OCI-LY3 (cell line): ENCODE results near the gene SALL3.

Experiments
- EZH2phosphoT487 ChIP-seq: fragments of 200-600 bp; shearing (Covaris generic); IDR thresholded peaks from 2 replicates; pipeline ENCODE4 v1.6.1; 2018; ENCODE audit warnings: antibody characterized with exemption, mixed run types, low read depth
- TF ChIP-seq, protein P1 (sequence below): fragments of 200-600, 300-600 bp; sonication (generic); IDR thresholded peaks from 2 replicates; pipeline ENCODE4 v1.5.1; 2014; ENCODE audit warnings: antibody characterized with exemption, low read length, low read depth

DNA sequence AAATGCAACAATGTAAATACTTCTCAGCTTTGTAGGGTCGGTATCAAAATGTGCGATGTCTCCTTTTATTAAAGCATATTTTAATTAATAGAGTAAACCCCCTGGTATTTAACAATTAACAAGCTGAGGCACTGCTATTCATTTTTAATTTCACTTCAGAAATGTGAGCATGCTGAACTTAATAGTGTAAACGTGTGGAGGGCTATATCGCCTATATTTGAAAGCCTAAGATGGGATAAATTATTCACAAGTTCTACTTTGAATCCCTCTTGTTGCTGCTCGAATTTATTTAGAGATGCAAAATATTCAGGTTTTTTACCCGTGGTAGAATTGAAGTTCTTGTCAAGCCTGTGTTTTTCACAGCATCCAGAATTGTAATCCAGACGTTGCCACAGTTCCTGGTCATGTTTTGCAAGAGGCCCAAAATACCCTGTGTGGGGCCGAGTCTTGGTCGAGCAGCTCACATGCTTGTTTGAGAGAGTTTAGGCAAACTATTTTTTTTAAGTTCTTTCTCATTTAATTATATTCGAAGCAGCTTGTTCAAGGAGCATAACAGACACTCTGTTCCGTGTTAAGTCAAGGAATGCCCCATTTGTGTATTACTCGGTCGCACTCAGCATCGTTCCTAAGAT is 2.5 kb downstream of the SALL3 start:
- TF ChIP-seq, protein P1, sequence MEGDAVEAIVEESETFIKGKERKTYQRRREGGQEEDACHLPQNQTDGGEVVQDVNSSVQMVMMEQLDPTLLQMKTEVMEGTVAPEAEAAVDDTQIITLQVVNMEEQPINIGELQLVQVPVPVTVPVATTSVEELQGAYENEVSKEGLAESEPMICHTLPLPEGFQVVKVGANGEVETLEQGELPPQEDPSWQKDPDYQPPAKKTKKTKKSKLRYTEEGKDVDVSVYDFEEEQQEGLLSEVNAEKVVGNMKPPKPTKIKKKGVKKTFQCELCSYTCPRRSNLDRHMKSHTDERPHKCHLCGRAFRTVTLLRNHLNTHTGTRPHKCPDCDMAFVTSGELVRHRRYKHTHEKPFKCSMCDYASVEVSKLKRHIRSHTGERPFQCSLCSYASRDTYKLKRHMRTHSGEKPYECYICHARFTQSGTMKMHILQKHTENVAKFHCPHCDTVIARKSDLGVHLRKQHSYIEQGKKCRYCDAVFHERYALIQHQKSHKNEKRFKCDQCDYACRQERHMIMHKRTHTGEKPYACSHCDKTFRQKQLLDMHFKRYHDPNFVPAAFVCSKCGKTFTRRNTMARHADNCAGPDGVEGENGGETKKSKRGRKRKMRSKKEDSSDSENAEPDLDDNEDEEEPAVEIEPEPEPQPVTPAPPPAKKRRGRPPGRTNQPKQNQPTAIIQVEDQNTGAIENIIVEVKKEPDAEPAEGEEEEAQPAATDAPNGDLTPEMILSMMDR = no peak
- TF ChIP-seq EZH2phosphoT487 = no peak
